ENCODE measurements around the gene RPTOR.

RPTOR gene

DNA sequence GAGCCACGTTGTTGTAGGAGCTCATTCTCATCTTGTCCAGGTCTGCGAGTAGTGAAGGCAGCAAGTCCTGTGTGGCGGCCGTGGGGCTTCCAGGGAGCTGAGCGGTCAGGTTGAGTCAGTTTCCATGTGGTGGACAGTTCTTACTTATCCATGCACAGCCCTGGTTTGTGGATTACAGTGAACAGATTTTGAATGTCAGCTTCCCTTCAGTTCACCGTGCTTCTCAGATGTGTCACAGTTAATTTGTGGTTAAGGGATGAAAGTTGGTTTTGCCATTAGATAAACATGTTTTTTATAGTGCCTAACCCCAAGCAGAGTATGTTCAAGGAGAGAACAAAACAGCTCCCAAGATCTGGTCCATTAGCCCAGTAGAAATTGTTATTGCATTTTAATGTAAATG lies 103.1 kb downstream of the RPTOR start:
- peak; percentile 75 for DNase-seq (ENCODE audit: low read depth)
- TF ChIP-seq, protein P1, sequence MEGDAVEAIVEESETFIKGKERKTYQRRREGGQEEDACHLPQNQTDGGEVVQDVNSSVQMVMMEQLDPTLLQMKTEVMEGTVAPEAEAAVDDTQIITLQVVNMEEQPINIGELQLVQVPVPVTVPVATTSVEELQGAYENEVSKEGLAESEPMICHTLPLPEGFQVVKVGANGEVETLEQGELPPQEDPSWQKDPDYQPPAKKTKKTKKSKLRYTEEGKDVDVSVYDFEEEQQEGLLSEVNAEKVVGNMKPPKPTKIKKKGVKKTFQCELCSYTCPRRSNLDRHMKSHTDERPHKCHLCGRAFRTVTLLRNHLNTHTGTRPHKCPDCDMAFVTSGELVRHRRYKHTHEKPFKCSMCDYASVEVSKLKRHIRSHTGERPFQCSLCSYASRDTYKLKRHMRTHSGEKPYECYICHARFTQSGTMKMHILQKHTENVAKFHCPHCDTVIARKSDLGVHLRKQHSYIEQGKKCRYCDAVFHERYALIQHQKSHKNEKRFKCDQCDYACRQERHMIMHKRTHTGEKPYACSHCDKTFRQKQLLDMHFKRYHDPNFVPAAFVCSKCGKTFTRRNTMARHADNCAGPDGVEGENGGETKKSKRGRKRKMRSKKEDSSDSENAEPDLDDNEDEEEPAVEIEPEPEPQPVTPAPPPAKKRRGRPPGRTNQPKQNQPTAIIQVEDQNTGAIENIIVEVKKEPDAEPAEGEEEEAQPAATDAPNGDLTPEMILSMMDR (IDR thresholded peaks at IDR 0.05; ENCODE audit: control insufficient read depth, insufficient read depth, low read depth, low read length, missing control alignments): no peak
- H3K4me3 ChIP-seq (ENCODE audit: control insufficient read depth, low read depth, low read length): no peak overlapping the region

DNA sequence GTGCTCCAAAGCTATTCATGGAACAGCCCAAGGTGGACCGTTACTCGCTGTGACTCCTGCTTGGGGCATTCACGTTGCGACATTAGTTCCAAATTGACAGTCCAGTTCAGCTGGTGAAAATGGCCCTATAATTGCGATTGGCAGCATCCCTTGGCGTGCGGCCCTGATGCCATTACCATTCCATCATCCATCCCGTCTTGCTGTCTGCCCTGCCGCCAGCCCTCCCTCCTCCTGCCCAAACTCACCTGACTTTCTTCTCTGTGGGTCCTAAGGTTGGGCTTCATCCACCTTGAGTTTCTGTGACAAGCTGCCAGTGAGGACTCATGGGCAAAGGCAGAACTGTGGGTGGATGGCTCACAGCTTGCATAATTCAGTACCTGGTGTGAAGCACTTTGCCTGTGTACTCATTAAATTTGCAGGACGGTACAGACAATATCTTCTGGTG lies 104.6 kb downstream of the RPTOR start:
- DNase-seq (ENCODE audit: low read depth): no peak
- no peak overlapping the region for H3K4me3 ChIP-seq (ENCODE audit: control insufficient read depth, low read depth, low read length)
- TF ChIP-seq, protein P1 (IDR thresholded peaks at IDR 0.05; ENCODE audit: control insufficient read depth, insufficient read depth, low read depth, low read length, missing control alignments): no peak

DNA sequence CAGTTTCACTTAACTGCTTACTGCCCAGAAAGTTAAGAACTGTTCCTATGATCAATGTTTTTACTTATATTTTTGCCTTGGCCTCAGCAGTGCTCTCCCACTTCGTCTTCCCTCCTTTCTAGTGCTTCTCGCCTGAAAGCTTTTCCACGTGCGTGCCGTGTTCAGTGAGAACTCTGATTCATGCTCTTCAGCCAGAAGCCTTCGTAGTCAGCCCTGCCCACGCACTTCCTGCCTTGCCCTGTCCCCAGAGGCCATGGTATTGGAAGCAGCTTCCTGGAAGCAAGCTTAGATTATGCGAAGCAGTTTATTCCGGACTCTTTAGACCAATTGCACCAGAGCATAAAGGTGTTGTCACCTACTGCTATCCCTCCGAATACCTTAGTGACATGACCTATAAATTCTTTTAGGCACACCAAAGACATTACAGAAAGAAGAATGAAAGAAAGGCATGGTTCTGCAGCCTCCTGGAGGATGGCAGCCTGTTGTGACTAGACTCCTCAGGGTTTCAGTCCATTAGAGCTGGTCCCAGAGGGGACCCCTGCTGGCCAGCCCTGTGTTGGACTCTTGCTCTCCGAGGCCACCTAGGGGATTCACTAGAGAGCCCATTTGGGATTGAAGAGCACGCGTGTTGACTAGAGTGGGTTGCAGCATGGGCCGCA lies 105.2 kb downstream of the RPTOR start:
- TF ChIP-seq, protein P1 (IDR thresholded peaks at IDR 0.05; ENCODE audit: control insufficient read depth, insufficient read depth, low read depth, low read length, missing control alignments): peak; percentile 47
- DNase-seq (ENCODE audit: low read depth): peak; percentile 74

DNA sequence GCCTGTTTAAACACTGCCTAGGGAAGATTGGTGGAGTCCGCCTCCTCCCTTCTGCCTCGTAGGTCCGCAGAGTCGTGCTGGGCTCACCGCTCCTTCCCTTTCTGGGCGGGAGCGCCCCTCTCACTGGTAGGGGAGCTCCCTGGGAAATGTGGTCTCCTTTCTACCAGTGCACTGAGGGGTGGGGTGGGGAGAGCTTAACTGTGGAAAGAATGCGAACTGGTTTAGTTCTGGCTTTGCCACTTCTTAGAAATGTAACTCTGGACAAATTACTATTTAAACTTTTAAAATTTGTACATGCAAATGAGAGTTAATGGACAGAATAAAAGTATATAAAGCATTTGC lies 105.7 kb downstream of the RPTOR start:
- TF ChIP-seq, protein P1 (IDR thresholded peaks at IDR 0.05; ENCODE audit: control insufficient read depth, insufficient read depth, low read depth, low read length, missing control alignments): no peak
- DNase-seq (ENCODE audit: low read depth): no peak
- no peak overlapping the region for H3K4me3 ChIP-seq (ENCODE audit: control insufficient read depth, low read depth, low read length)

More for the DNA sequence above, 105.2 kb downstream of the RPTOR start:
- no peak overlapping the region for H3K4me3 ChIP-seq (ENCODE audit: control insufficient read depth, low read depth, low read length)

DNA sequence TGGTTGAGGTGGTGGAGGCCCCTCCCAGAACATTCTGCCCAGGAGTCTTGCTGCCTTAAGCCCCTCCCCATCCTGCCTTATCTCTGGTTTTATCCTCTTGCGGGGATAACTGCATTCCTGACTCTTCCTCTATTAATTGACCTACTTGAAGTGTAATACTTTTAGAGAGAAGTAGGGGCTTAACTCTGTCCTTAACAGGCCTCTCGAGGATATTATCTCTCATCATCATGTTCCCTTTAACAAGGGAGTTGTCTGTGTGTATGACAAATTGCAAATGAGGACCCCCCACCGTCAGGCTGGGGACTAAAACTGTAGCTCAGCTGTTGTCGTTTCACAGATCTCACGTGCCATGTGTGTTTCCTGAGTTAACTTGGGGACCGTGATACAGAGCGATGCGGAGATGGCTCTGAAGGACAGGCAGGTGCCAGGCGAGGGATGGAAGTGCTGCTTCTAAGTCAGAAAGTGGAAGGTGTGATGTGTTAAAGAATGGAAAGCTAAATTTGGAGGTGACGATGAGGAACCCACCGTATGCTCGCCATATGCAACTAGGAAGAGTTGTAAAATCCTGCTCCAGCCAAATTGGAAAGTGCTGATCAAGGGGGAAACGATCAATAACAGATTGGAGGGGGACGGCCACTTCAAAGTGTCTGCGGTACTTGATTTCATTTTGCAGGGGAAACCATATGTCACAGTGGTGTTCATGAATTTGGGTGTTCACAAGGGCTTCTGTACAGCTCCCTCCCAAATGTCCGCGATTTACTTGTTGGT lies 106.3 kb downstream of the RPTOR start:
- no peak for DNase-seq (ENCODE audit: low read depth)
- no peak overlapping the region for H3K4me3 ChIP-seq (ENCODE audit: control insufficient read depth, low read depth, low read length)
- TF ChIP-seq, protein P1 (IDR thresholded peaks at IDR 0.05; ENCODE audit: control insufficient read depth, insufficient read depth, low read depth, low read length, missing control alignments): no peak

DNA sequence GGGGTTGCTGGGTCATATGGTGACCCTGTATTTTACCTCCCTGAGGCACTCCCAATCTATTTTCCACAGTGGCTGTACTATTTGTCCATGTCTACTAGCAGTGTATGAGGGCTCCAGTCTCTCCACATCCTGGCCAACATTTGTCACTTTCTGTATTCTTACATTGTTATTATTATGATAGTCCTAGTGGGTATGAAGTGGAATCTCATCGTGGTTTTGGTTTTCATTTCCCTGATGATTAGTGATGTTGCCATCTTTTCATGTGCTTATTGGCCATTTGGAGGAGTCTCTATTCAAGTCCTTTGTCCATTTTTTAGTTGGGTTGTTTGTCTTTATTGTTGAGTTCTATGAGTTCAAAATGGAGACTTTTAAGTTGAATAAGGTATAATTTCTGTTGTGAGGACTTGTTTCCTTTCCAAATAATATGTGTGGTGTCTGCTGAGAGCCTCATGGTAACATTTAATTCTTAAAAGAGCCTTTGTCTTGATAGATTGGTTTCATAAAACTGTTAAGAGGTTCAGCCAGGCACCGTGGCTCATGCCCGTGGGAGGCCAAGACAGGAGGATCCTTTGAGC lies 108.2 kb downstream of the RPTOR start:
- no peak for DNase-seq (ENCODE audit: low read depth)
- no peak overlapping the region for H3K4me3 ChIP-seq (ENCODE audit: control insufficient read depth, low read depth, low read length)
- TF ChIP-seq, protein P1 (IDR thresholded peaks at IDR 0.05; ENCODE audit: control insufficient read depth, insufficient read depth, low read depth, low read length, missing control alignments): no peak
